Measurements from ENCODE around the gene FOXJ3. TPM values are rescaled to one million over a fixed set of nuclear protein-coding genes. Genes with fewer than 3 reads are reported as not detected.

Gene FOXJ3
- total RNA-seq, 2 donors from 2014 or later = 39.9 to 44.8 TPM

- TF ChIP-seq CTCF (IDR thresholded peaks at IDR 0.05) = no peak
- no peak overlapping the region for H3K4me3 ChIP-seq
- H3K27me3 ChIP-seq = no peaks in the 10 kb centered on the region
- H3K4me1 ChIP-seq = no peaks in the 10 kb centered on the region
- DNase-seq = no peak
- no peak overlapping the region for H3K9ac ChIP-seq (ENCODE audit: low read depth in 2 of 2, low read length in 2 of 2)
- no peaks in the 10 kb centered on the region for H3K9me3 ChIP-seq
- H3K27ac ChIP-seq = no peak overlapping the region
- no peaks in the 10 kb centered on the region for H3K36me3 ChIP-seq
- intact Hi-C loops (cut with DNase I) = no loop called here
These were observed 201.1 kb downstream of the FOXJ3 start for GRCh38 chr1:42133809-42134526.

- no peak for TF ChIP-seq CTCF (IDR thresholded peaks at IDR 0.05)
- Histone ChIP-seq H3K9ac (ENCODE audit: low read depth in 2 of 2, low read length in 2 of 2) (no peak overlapping the region), H3K9me3 (no peaks in the 10 kb centered on the region), H3K27ac (no peak overlapping the region), H3K27me3 (no peaks in the 10 kb centered on the region), H3K36me3 (no peaks in the 10 kb centered on the region), H3K4me1 (no peaks in the 10 kb centered on the region), H3K4me3 (no peak overlapping the region)
- DNase-seq = no peak
- intact Hi-C loops (cut with DNase I) = no loop called here
These were observed 201.6 kb downstream of the FOXJ3 start for GRCh38 chr1:42133390-42133789.

DNA sequence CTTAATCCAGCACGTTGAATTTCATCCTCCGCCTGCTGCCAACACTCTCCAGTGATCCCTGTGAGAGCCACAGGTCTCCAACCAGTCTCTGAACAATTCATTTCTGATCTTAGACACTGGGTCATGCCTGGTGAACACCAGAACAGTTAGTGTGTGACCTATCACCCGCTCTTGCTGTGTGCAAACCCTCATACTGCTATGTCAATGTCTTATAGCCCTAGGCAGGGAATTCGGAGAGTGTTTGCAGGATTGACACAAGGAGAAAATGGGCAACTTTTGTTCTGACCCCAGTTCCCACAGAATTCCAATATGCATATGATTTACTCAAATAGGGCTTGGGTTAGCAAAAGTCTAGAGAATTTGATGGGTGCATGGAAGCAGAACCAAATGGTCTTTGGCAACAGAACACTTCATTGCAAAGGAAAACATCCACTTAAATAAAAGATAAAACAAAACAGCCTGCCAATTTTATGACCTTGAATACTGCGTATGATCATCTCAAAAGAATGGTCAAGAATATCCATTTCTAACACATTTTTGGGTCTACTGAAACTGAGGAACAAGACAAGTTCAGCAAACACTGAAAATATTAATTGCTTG, 204.9 kb downstream of the FOXJ3 start:
- Histone ChIP-seq H3K9ac (ENCODE audit: low read depth in 2 of 2, low read length in 2 of 2) (no peak overlapping the region), H3K4me1 (no peaks in the 10 kb centered on the region), H3K36me3 (no peaks in the 10 kb centered on the region), H3K27ac (no peak overlapping the region), H3K9me3 (no peaks in the 10 kb centered on the region), H3K4me3 (no peak overlapping the region), H3K27me3 (no peaks in the 10 kb centered on the region)
- no peak for TF ChIP-seq CTCF (IDR thresholded peaks at IDR 0.05)
- intact Hi-C loops (cut with DNase I) = no loop called here
- DNase-seq = no peak

GRCh38 chr1:42128964-42129363, 206.1 kb downstream of the FOXJ3 start:
- no peak overlapping the region for H3K4me3 ChIP-seq
- H3K9me3 ChIP-seq = no peaks in the 10 kb centered on the region
- no peak overlapping the region for H3K9ac ChIP-seq (ENCODE audit: low read depth in 2 of 2, low read length in 2 of 2)
- no peak for TF ChIP-seq CTCF (IDR thresholded peaks at IDR 0.05)
- no peaks in the 10 kb centered on the region for H3K4me1 ChIP-seq
- H3K27ac ChIP-seq = no peak overlapping the region
- H3K36me3 ChIP-seq = no peaks in the 10 kb centered on the region
- intact Hi-C loops (cut with DNase I) = no loop called here
- H3K27me3 ChIP-seq = no peaks in the 10 kb centered on the region
- DNase-seq = no peak

DNA sequence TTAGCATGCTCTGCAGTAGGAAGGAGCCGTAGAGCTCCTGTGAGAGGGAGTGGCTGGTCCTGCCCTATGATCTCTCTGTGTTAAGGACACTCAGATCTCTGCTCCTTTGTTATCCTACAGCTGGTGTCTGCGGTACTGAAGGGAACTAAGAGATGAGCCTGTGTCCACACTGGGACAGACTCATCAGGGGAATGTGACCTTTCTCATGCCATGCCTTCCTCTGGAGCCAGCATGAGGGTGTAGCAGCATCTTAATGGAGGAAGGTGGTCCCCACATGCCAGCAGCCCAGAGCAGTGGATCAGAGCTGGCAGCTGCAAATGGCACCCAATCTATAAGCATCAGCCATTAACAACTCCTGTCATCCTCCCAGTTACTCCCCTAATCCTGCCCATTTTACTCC, 206.5 kb downstream of the FOXJ3 start:
- no peaks in the 10 kb centered on the region for H3K36me3 ChIP-seq
- H3K9me3 ChIP-seq = no peaks in the 10 kb centered on the region
- intact Hi-C loops (cut with DNase I) = no loop called here
- H3K9ac ChIP-seq (ENCODE audit: low read depth in 2 of 2, low read length in 2 of 2) = no peak overlapping the region
- H3K4me3 ChIP-seq = no peak overlapping the region
- no peaks in the 10 kb centered on the region for H3K4me1 ChIP-seq
- TF ChIP-seq CTCF (IDR thresholded peaks at IDR 0.05) = no peak
- no peak overlapping the region for H3K27ac ChIP-seq
- DNase-seq = no peak
- no peaks in the 10 kb centered on the region for H3K27me3 ChIP-seq
